Activated T-helper 1 cell treated with anti-CD3 and anti-CD28 coated beads, Interleukin-2, amount 50 U/mL, for 16 hours (primary cell): ENCODE results near the gene MADD.
A peak's percentile ranks its signal among the peaks of the same experiment; 100 is the strongest.

Source experiments
- DNase-seq, 2 donors: peaks; one replicate each; pipeline ENCODE4 v3.0.0-alpha.2; 2020; ENCODE audit warnings: low read depth in 1 of 2, low spot score in 1 of 2

MADD gene

DNA sequence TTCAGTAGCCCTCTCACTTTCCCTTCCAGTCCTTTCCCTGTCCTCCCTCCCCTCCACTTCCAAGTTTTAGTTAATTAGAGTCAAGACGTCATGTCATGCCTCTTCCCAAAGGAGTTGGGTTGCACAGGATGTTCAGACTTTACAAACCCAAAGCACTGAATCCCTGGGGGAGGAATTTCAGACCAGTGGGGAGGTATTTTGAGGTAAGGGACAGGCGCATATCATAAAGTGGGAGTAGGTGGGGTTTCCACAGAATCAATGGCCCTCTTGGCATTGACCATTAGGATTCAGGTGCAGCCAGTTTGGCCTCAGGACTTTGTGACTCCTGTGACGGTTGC lies 20.6 kb upstream of the MADD start:
- no peak for DNase-seq

DNA sequence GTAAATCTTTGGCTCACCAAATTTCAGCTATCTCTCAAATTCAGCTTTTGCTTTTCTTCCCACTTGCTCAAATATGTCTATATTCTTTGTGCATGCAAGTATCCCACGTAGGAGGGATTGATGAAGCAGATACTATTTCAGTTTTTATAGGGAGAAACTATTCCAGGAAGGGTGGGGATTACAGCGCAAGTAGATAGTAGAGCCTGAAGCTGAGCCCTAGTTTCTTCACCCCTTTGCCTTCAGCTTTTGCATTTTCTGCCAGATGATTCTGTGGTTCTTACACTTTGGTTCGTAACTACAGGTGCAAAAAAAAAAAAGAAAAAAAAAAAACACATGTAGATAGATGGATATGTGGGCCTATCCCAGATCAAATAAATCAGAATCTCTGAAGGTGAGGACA lies 18.2 kb upstream of the MADD start:
- no peak for DNase-seq

DNA sequence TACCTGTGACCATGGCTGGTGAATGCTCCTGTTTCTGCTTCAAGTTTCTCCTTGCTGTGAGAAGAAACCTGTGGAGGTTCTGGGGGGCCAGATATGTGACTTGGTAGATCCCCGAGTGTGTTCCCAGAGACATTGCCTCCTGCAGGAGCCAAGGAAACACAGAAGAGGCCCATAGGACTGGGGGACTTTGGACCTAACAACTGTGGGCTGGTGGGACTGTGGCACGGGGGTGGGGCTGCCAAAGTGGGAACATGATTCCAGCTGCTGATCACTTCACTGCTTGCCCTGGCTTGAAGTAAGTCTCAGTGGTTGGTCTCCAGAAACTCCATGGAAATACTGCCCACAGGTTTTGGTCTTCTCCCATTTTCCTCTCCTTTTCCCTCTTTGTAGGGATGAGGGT lies 16.3 kb upstream of the MADD start:
- no peak for DNase-seq

DNA sequence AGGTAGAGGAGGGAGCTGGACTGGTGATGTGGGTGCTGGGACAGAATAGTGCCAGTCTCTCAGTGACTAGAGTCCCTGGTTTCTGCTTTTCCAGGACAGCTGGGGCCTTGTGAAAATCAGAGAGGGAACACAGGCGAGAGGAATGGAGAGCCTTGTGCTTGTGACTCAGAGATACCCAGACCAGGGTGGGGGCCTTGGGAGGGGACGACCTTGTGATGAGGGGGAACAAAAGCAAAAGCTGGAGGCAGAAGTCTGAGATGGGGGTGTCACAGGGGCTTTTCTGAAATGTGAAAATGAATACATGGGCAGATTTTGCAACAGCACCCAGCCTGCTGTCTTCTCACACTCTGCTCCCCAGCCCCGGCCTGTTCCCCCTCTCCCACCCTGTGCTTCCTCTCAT lies 15.5 kb upstream of the MADD start:
- DNase-seq: no peak

DNA sequence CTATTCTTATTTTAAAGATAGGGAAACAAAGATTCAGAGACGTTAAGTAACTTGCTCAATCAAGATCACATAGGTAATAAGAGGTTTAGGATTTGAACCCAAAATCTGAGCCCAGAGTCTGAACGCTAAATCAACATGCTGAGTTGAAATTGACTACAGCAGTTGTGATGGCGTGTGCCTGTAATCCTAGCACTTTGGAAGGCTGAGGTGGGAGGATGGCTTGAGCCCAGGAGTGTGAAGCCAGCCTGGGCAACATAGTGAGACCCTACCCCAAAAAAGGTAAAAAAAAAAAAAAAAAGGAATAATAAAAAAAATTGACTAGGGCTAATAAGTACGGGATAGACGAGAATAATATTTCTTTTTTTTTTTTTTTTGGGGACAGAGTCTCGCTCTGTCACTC lies 13.6 kb upstream of the MADD start:
- no peak for DNase-seq

DNA sequence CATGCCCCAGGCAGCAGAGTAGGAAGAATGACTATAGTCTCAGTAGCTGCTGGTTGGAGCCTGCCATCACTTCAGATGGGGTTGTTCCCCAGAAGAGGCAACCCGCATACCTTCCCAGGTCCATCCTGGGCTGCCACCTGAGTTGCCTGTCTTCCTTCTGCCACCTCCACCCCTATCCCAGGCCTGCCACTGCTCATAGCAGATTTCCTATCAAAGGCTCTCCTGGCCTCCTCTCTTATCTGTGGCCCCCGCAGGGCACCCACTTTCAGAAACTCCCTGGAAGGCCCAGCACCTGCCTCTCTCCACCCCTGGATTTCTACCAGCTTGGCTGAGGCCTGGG lies 12.8 kb upstream of the MADD start:
- DNase-seq: no peak

DNA sequence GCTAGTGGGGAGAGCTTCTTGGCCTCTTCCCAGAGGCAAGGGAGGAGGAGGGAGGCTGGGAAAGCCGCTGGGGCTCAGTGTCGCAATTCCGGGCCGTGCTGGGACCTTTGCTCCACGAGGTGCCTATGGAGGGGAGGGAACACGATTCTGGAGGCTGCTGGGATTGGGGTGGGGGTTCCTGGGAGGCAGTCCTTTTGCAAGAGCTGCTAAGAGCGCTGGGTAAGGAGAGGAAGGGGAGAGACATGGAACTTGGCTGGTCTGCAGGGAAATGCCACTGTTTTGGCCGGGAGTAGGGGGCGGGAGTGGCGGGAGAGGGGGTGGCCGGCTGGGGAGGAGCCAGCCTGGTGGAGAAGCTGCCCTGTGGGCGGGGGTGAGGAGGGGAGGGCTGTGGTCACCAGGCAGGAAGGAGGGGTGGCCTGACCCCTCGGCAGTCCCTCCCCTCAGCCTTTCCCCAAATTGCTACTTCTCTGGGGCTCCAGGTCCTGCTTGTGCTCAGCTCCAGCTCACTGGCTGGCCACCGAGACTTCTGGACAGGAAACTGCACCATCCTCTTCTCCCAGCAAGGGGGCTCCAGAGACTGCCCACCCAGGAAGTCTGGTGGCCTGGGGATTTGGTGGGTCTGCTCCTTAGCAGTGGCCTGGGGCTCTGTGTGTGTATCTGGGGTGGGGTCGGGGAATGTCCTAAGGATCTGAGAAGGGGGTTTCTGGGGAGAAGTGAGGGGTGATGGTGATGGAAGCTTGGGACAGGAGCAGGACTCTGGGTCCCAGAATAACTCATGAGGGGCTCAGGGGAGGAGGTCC lies 12.2 kb upstream of the MADD start, which contains the start of gene NR1H3:
NR1H3 (plus strand) TSS at position 480 of the 800 bp plus-strand sequence. CDS start 1,221 bp downstream, outside the sequence.
- no peak for DNase-seq

DNA sequence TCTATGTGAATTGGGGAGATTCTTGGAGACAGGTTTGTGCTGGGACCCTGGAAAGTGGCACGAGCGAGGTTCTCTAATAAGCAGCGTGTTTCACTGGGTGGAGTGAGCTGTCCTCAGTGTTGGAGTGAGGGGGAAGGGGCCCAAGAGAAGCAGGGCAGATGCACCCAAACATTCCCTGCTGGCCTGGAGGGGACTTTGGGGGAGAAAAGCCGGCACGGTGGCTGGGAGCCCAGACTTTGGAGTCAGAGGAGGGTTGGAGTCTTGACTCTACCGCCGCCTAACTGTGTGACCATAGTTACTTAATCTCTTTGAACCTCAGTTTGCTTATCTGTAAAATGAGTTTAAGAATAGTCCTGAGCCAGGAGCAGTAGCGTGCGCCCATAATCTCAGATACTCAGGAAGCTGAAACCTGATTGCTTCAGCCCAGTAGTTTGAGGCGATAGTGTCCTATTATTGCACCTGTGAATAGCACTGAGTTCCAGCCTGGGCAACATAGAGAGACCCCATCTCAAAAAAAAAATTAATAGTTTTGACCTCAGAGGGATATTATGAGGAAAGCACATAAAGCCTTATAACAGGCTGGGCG lies 11.5 kb upstream of the MADD start:
- DNase-seq: no peak

DNA sequence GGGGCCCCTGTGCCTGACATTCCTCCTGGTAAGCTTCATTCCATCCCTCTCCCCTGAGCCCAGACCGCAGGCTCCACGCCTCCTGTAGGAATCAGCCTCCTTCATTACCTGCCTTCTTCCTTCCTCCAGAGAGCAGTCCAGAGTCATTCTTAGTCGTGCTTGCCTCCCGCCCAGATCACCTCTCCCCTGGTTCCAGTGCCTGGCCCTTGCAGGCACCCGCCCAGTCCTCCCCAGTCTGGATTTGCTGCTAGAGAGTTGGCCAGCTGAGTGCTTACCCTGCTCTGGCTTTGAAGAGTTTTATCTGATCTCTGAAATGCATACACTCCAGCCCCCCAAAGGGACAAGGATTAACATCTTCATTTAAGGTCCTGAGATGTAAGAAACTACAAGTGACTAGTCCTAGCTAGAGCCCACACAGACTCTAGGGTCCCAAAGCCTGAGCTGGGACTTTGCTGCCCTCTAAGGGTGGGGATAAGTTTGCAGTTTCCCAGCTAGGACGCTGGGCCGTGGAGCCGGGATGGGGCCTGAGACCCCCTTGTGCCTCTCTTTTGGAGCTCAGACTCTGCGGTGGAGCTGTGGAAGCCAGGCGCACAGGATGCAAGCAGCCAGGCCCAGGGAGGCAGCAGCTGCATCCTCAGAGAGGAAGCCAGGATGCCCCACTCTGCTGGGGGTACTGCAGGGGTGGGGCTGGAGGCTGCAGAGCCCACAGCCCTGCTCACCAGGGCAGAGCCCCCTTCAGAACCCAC lies 10.5 kb upstream of the MADD start:
- DNase-seq: no peak

DNA sequence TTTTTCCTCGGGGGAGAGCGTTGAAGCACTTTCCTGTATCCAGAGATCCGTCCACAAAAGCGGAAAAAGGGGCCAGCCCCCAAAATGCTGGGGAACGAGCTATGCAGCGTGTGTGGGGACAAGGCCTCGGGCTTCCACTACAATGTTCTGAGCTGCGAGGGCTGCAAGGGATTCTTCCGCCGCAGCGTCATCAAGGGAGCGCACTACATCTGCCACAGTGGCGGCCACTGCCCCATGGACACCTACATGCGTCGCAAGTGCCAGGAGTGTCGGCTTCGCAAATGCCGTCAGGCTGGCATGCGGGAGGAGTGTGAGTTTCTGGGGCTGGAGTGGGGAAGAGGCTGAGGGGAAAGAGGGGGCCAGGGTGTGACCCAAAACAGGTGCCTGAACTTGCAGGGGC lies 9.6 kb upstream of the MADD start:
- DNase-seq: no peak

DNA sequence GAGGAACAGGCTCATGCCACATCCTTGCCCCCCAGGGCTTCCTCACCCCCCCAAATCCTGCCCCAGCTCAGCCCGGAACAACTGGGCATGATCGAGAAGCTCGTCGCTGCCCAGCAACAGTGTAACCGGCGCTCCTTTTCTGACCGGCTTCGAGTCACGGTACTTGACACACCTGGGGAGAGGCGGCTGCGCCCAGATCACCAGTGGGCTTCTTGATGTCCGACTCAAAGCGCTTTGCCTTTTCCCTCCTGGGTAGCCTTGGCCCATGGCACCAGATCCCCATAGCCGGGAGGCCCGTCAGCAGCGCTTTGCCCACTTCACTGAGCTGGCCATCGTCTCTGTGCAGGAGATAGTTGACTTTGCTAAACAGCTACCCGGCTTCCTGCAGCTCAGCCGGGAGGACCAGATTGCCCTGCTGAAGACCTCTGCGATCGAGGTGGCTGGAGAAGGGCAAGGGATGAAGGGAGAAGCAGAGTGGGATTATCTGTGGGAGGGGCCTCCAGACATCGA lies 8.6 kb upstream of the MADD start:
- no peak for DNase-seq

DNA sequence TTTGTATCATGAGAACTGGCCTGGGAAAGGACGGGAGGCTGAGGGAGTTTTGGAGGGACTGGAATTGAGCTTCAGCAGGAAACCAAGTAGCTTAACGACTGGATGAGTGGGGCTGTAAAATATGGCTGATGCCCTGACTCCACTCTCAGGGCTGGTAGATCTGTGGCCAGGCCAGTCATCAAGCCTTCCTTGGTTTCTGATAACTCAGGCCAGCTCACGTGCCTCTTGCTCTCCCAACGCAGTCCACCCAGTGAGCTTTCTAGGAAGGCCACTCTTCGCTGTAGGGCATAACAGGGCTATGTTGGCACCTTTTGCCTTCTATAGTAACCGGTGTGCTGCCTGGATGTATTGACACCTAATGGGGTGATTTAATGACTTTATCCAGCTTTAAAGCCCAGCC lies 5.8 kb upstream of the MADD start:
- DNase-seq: no peak

DNA sequence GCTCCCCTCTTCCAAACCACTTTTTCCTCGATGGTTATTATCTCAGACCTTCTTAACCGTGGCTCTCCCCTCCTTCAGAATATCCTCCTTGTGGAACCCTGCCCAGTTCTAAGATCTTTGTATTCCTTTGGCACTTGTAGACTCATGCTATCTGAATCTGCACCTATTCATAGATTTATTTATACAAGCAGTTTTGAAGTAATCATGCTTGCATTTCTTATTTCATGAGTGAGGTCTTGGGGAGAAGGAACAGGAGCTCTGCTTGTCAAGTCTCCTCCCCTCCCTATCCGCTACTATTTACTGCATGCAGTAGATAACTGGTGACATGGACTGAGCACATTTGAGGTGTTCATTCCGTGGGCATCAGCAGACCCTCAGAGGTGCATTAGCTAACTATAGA lies 5.4 kb upstream of the MADD start:
- no peak for DNase-seq

DNA sequence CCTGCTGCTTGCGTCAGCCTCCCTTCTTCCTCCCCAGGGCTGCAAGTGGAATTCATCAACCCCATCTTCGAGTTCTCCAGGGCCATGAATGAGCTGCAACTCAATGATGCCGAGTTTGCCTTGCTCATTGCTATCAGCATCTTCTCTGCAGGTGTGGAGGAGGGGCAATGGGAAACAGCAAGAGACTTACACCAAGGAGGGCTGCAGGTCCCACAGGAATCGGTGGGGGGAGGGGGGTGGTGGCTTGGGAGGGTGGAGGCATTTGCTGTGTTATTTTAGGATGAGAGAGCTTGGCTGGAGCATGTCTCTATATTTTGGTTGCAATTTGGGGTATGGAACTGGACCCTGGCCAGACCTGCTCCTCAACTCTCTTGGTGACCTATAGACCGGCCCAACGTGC lies 2.1 kb upstream of the MADD start:
- no peak for DNase-seq

DNA sequence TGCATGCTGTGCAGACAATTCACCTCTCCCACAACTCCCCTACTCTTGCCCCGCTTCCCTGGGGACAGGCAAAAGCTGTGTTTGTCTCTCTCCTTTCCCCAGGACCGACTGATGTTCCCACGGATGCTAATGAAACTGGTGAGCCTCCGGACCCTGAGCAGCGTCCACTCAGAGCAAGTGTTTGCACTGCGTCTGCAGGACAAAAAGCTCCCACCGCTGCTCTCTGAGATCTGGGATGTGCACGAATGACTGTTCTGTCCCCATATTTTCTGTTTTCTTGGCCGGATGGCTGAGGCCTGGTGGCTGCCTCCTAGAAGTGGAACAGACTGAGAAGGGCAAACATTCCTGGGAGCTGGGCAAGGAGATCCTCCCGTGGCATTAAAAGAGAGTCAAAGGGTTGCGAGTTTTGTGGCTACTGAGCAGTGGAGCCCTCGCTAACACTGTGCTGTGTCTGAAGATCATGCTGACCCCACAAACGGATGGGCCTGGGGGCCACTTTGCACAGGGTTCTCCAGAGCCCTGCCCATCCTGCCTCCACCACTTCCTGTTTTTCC lies 1.4 kb upstream of the MADD start:
- no peak for DNase-seq

DNA sequence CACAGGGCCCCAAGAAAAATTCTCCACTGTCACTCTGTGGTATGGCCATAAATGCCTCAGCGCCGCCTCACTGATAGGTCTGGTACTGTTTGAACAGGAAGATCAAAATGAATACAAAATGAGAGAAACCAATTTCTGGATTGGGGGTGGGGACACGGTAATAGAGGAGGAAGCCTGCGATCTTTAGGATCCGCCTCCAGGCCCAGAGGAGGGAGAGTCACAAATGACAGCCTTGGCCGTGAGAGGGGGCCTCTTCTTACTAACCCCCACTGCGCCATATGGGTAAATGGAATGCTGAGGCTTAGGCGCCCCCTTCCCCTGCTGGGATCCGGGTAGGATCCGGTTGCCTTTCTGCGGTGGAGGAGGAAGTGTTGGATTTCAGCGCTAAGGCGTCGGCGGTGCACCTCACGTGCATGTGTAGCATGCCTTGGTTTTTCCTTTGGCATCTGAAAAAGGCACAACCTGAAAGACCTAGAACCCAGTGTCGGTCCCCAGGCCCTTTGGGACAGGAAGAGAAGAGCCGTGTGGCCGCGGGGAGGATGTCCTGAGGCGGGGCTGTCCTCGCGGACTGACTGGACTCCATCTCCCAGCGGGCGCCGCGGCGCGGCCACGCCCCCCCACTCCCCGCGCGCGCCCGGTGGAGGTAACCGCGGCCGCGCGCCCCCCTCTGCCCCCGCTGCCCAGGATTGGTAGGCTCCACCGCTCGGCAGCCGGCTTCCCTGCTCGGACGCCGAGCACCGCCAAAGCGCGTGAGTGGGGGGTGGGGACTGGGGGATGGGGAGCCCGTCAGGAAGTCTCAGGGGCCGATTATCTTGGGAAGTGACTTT lies 718 bp upstream of the MADD start:
- peak; percentile 63 to 77 for DNase-seq

DNA sequence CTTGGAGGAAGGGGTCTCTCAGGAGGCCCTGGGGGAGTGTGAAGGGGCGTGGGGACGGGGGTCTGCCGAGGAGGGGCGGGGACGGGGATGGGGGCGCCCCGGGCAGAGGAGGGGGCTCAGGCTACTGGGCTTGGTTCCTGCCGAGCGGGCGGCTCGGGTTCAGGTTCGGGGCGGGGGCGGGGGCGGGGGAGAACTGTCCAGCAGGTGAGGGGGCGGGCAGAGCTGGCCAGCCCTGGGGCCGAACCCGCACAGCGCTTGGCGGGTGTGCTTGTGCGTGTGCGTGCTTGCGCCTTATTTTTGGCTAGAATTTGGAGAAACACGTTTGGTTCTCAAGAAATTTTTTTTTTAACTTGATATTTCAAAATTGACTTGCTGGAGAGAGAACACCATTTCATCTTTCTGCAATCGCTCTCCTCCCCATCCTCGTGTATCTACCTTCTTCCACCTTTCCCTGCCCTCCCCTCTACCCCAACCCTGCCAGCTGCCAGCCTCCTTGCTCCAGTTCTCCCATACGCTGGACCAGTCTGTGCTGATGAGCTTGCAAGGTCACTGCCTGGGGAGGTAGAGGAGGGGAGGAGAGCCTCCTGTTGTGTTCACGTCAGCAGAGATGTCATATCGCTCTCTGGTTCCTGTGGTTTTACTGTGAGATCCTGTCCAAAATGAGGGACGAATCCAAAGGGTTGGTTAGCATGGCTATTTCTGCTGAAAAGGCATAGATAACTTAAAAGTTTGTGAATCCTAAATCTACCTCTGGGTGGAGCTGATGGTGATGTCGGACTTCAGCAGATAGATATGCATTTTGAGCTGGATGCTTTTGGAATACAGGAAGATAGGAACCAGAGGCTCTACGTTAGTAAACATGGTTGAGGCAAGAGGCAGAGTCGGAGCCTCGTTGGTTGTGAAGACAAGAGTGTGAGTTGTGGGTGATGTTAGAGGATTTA lies 668 bp downstream of the MADD start:
- no peak for DNase-seq

DNA sequence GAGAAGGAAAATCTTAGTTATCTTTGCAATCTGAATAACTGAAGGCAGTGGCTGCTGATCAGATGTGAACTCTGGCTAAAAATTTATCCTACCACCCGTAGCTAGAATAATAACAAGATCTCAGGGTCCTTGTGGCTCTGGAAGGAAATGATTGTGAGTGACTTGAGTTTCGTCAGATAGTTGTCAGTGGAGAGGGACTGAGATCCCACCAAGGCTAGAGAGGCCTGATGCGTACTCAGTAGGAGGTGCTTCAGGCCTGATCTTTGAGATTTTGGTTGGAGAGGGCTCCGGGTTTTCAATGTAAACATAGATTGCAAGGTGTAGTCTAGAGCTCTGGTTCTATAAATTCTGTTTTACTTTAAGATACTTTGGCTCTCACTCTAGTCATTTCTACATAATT lies 1.4 kb downstream of the MADD start:
- DNase-seq: no peak

DNA sequence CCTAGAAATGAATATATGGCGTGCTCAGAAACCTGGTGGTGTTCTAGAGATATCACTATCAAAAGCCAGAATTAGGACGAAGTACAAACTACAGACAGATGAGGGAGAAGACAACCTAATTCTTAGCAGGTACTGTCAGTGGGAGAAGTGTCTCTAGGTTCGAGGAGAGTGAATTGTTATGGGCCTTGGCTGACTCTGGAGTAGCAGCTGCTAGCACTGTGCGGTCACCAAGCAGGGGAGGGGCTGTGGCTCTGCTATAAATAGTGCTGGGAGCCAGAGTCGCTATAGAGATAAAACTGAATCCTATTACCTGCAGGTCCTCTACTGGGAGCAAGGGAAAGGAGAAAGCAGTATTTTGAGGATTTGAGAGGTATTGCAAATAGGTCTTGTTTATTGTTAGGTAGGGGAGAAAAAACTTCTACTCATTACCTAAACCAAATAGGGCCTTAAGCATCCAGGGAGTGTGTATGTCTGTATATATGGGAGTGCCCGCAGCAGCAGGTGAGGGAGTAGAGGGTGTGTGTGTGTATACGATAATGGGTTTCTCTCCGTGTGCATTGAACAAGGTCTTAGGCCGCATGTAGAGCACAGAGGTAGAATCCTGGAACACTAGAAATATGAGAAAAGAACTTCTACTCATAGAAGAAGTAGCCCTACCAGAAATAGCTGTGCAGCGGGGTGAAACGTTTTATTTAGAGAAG lies 2.2 kb downstream of the MADD start:
- no peak for DNase-seq
